Fibroblast of villous mesenchyme (primary cell): Measurements from ENCODE around the gene CCDC57. TPM values are rescaled to one million over a fixed set of nuclear protein-coding genes. Genes with fewer than 3 reads are reported as not detected.

Experiments
- DNase-seq: peaks from one replicate; pipeline ENCODE4 v3.0.0-alpha.2; 2010; ENCODE audit warnings: low read depth
- H3K4me3 ChIP-seq: 2 replicates; pipeline ENCODE4 v1.5.1; 2011; ENCODE audit warnings: low read depth, mild to moderate bottlenecking, low read length
- total RNA-seq: library from RNA; depleted of rRNA; stranded (reverse); fragments of >200 nt; gene quantifications from 2 replicates; pipeline ENCODE4 v1.2.3, GENCODE V29; 2012
- TF ChIP-seq, protein P1 (sequence below): IDR thresholded peaks from 2 replicates; pipeline ENCODE4 v1.5.1; 2012; ENCODE audit warnings: low read depth, mild to moderate bottlenecking, low read length; ENCODE audit not compliant: insufficient read depth

Gene CCDC57
- total RNA-seq, 1 donor, result 19.9 TPM

DNA sequence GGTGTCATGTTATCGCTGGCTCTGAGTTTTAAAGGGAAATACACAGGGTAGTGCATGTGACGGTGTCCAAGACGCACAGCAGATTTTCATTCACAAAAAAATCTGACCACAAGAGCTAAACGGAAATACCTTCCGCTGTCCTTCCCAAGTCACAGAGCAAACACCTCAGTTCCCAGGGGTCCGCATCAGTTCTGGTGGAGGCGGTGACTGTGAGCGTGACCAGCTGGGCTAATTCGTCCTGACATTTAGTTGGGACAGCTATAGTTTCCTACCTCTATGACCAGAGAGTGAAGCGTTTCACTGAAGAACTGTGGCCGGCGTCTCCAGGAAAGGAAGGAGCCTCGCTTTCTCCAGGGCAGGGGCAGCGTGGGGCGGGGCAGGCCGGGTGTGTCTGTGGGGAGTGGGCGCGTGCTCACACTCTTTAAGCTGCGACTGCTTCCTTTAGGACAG, 104.1 kb downstream of the CCDC57 start:
- TF ChIP-seq, protein P1, sequence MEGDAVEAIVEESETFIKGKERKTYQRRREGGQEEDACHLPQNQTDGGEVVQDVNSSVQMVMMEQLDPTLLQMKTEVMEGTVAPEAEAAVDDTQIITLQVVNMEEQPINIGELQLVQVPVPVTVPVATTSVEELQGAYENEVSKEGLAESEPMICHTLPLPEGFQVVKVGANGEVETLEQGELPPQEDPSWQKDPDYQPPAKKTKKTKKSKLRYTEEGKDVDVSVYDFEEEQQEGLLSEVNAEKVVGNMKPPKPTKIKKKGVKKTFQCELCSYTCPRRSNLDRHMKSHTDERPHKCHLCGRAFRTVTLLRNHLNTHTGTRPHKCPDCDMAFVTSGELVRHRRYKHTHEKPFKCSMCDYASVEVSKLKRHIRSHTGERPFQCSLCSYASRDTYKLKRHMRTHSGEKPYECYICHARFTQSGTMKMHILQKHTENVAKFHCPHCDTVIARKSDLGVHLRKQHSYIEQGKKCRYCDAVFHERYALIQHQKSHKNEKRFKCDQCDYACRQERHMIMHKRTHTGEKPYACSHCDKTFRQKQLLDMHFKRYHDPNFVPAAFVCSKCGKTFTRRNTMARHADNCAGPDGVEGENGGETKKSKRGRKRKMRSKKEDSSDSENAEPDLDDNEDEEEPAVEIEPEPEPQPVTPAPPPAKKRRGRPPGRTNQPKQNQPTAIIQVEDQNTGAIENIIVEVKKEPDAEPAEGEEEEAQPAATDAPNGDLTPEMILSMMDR, result no peak
- no peak overlapping the region for H3K4me3 ChIP-seq
- peak; percentile 32 for DNase-seq

DNA sequence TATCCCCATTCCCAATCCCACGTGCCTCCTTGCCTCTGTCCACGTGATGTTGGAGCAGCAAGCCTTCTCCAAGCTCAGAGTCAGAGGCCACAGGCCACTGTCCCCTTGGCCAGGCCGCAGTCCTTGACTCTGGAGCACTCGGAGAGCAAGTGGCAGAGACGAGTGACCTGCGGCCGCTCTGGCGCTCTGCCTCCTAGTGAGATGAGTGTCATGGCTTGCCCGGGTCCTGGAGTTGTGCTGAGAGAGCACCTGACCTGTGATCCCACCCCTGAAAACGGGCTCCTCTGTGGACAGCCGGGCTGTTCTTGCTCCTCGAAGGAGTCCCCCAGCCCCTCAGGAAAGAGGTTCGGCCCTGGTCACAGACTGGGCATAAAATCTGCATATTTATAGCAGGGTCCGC, 104.6 kb downstream of the CCDC57 start:
- no peak overlapping the region for H3K4me3 ChIP-seq
- no peak for DNase-seq
- TF ChIP-seq, protein P1, result no peak

DNA sequence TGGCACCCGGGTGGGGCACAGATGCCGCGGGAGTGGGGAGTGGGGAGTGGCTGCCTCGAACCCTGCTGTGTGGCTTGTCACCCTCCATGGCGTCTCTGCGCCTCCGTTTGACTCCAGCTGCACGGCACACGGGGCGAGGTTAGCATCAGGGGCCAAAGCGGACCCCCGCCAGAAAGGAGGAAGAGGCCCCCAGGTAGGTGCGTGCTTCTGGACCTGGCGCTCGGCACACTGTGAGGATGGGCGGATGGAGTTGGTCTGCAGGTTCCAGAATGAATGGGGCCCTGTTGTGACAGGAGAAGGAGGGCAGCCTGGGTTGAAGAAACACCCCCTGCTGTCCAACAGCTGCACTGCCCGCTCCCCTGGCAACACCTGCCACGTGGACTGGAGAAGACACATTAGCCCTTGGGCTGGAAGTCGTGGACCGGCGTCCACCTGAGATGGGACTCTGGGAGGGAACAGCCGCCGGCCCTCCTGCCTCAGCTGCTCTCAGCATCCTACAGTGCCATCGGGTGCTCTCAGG, 105.2 kb downstream of the CCDC57 start:
- TF ChIP-seq, protein P1, result peak; percentile 30
- no peak overlapping the region for H3K4me3 ChIP-seq
- no peak for DNase-seq

DNA sequence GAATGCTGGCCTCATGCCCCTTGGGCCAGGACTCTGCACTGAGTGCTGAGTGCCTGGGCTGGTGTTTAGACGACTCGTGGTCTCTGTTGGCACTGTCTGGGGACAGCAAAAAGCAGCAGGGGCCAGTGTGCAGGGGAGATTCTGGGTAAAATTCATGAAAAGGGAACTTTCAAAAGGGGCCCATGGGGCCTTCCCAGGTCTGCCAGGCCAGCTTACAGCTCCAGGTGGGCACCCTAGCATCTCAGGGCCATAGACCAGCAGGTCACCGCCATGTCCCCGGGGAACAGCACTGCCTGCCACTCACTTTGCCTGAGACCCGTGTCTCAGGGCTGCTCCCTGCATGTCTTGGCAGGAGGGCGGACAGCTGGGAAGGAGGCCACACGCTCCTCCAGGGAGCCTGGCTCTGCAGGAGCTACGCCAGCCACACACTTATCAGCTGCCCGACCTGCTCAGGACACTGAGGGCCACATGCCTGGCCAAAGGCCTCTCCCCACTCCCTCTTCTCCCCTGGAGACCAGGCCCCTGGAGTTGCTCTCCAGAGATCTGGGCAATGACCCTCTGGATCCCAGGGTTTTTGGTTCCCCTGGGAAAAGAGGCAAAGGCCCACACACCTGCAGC, 105.8 kb downstream of the CCDC57 start:
- no peak overlapping the region for H3K4me3 ChIP-seq
- TF ChIP-seq, protein P1, result no peak
- DNase-seq, result no peak

DNA sequence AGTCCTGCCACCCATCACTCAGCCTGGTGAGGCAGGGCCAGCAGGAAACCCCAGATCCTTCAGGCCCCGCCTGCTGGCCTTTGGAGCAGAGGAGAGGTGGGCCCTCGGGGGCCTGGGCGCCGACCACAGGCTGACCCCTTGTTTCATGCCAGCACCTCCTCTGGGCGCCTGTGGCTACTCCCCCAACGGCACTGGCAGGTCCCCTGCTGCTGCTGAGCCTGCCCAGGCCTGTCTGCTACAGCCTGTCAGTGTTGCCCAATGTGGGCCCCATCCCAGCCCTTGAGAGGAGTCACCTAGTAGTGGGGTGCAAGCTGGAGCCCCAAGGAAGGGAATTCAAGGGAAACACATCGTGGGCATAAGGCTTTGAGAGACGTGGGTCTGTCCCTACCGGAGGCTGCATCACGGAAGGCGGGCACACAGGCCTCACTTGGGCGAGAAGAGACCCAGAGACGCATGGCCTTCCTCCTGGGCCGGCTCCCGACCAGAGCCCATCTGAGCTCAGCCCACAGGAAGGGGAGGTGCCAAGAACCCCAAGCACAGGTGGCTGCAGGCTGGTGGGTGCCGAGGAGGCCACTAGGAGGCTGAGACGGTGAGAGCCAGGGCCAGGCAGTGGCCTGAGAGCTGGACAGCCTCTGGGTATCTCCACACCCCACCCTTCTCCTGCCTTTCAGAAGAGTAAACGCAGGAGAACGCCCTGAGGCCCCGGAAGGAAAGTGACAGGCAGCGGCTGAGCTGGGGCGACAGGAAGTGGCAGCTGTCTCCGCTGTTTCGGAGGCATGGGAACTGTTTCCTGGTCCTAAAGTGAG, 106.6 kb downstream of the CCDC57 start:
- no peak overlapping the region for H3K4me3 ChIP-seq
- peak; percentile 56 for DNase-seq

DNA sequence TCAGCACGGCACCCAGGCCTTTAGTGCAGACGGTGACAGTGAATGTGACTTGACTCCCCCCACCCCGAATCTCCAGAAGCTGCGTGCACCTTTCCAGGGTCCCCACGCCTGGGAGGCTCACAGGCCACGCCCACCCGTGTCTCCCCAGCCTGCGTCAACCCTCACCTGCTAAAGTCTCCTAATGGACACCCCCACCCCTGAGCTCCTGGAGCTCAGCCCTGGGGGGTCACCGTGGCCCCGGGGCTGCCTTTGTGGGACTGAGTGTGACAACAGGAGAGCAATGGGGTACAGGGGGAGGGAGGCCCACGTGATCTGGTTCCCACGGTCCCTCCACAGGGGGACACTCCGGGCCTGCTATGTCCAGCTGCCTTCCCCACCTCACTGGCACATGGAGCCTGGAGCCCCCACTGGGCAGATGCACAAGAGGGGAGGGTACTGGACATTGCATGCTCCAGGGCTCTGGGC, 107.2 kb downstream of the CCDC57 start:
- no peak for DNase-seq
- TF ChIP-seq, protein P1, result no peak

More for the DNA sequence above, 106.6 kb downstream of the CCDC57 start:
- TF ChIP-seq, protein P1, result peak; percentile 48

More for the DNA sequence above, 107.2 kb downstream of the CCDC57 start:
- no peak overlapping the region for H3K4me3 ChIP-seq
